PC-3 (cell line): ENCODE measurements around the gene ADAMTSL2. TPM values are rescaled to one million over a fixed set of nuclear protein-coding genes. Genes with fewer than 3 reads are reported as not detected.

Experiments
- ATAC-seq: fragments of 200-7000 bp; cut with Tn5 transposase; 2 replicates; pipeline ENCODE4 v1.9.1; 2020; ENCODE audit warnings: mild to moderate bottlenecking, moderate library complexity
- BruUV-seq: library from RNA; stranded (reverse); fragments of 400-500 nt; replicated peaks from 2 replicates; lab custom pipeline; 2021; lab: Mats Ljungman, UMichigan
- CTCF ChIA-PET: fragments of 300-600 bp; sonication (Branson Sonifier 250); formaldehyde crosslinking; loops from one replicate; lab custom pipeline; 2022; ENCODE audit warnings: antibody characterized with exemption; lab: Charles Lee
- POLR2A ChIA-PET: fragments of 300-600 bp; sonication (Branson Sonifier 250); formaldehyde crosslinking; loops from one replicate; lab custom pipeline; 2022; ENCODE audit warnings: antibody characterized with exemption; ENCODE audit not compliant: unreplicated experiment; lab: Charles Lee
- DNase-seq: peaks from one replicate; pipeline ENCODE4 v3.0.0-alpha.2; 2015
- H2AFZ ChIP-seq: fragments of 300-600 bp; sonication (generic); 2 replicates; pipeline ENCODE4 v1.6.0; 2016; ENCODE audit warnings: antibody characterized with exemption, low read length
- H3F3A ChIP-seq: fragments of 300-600 bp; sonication (generic); one replicate; pipeline ENCODE4 v1.6.0; 2017; ENCODE audit warnings: antibody characterized with exemption, low read length, control low read depth, mild to moderate bottlenecking; ENCODE audit not compliant: unreplicated experiment
- H3K27ac ChIP-seq: fragments of 300-600 bp; sonication (generic); 2 replicates; pipeline ENCODE4 v1.5.1; 2016; ENCODE audit warnings: mild to moderate bottlenecking, low read length
- H3K27me3 ChIP-seq: fragments of 300-600 bp; sonication (generic); 2 replicates; pipeline ENCODE4 v1.6.1; 2016; ENCODE audit warnings: low read length, mixed read lengths
- H3K36me3 ChIP-seq: fragments of 300-600 bp; sonication (generic); 2 replicates; pipeline ENCODE4 v1.6.1; 2016; ENCODE audit warnings: low read depth, mixed run types, low read length, mixed read lengths
- H3K4me1 ChIP-seq: fragments of 300-600 bp; sonication (generic); 2 replicates; pipeline ENCODE4 v1.5.1; 2016; ENCODE audit warnings: low read length; ENCODE audit not compliant: insufficient read depth
- H3K4me2 ChIP-seq: fragments of 300-600 bp; sonication (generic); 2 replicates; pipeline ENCODE4 v1.6.0; 2016; ENCODE audit warnings: low read length
- H3K4me3 ChIP-seq: fragments of 300-600 bp; sonication (generic); 2 replicates; pipeline ENCODE4 v1.5.1; 2016; ENCODE audit warnings: mild to moderate bottlenecking, low read length, mixed read lengths
- H3K79me2 ChIP-seq: fragments of 300-600 bp; sonication (generic); 2 replicates; pipeline ENCODE4 v1.6.1; 2017; ENCODE audit warnings: low read length, mixed read lengths
- H3K9ac ChIP-seq: fragments of 300-600 bp; sonication (generic); 2 replicates; pipeline ENCODE4 v1.6.0; 2016; ENCODE audit warnings: mild to moderate bottlenecking, low read length
- H3K9me2 ChIP-seq: fragments of 300-600 bp; sonication (generic); replicated peaks from 2 replicates; pipeline ENCODE4 v1.6.1; 2016; ENCODE audit warnings: mixed run types, low read length, mixed read lengths
- H3K9me3 ChIP-seq: fragments of 300-600 bp; sonication (generic); 2 replicates; pipeline ENCODE4 v1.6.1; 2016; ENCODE audit warnings: low read length, mixed read lengths
- H4K20me1 ChIP-seq: fragments of 300-600 bp; sonication (generic); 2 replicates; pipeline ENCODE4 v1.6.1; 2016; ENCODE audit warnings: low read length, mixed read lengths
- EZH2 ChIP-seq: fragments of 300-600 bp; sonication (generic); IDR thresholded peaks from one replicate; pipeline ENCODE4 v1.6.1; 2017; ENCODE audit warnings: antibody characterized with exemption, mild to moderate bottlenecking, low read length; ENCODE audit not compliant: unreplicated experiment
- EZH2phosphoT487 ChIP-seq: fragments of 300-600 bp; sonication (generic); IDR thresholded peaks from 2 replicates; pipeline ENCODE4 v1.6.1; 2018; ENCODE audit warnings: mild to moderate bottlenecking, antibody characterized with exemption, low read length, borderline replicate concordance
- intact Hi-C: fragments of 100-400 bp; cut with micrococcal nuclease; formaldehyde crosslinking; loops from 2 replicates; pipeline ENCODE4 v1.9.0; 2023
- total RNA-seq: library from RNA; depleted of rRNA; stranded (reverse); fragments of >200 nt; gene quantifications from 2 replicates; pipeline ENCODE4 v1.2.3, GENCODE V29; 2014
- TF ChIP-seq, protein P1 (sequence below): fragments of 300-600 bp; sonication (generic); conservative IDR thresholded peaks from 2 replicates; pipeline ENCODE4 v1.5.1; 2017; ENCODE audit warnings: antibody characterized with exemption, low read depth, mild to moderate bottlenecking, low read length

ADAMTSL2 gene
- total RNA-seq, 1 experiment from 2014 or later = not detected

DNA sequence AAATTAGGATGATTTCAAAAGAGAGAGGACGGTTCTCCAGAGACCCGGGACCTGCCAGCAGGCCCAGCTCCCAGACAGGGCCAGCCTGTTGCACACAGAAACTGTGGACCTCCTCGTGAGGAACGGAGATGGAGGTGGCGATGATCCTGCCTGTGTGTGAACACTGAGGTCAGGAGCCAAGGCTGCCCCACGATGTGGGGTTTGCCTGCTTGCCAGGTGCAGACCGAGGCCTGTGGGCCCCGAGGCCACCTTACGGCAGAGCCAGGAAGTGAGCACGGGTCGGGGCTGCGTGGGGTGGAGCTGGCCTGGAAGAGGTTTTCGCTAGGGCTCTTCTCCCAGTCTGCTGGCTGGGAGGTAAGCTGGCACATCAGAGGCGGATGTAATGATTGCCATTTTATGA is 70.4 kb downstream of the ADAMTSL2 start:
- Histone ChIP-seq H3K9me2 (no peaks in the 10 kb centered on the region), H3K4me2 (no peak overlapping the region), H2AFZ (no peak overlapping the region), H3K4me3 (no peak overlapping the region), H3K27me3 (peaks cover 33% of the 10 kb centered on the region), H3K36me3 (no peaks in the 10 kb centered on the region), H3K4me1 (no peaks in the 10 kb centered on the region), H4K20me1 (no peaks in the 10 kb centered on the region), H3K79me2 (no peaks in the 10 kb centered on the region), H3K27ac (no peak overlapping the region), H3K9ac (no peak overlapping the region), H3F3A (no peaks in the 10 kb centered on the region), H3K9me3 (no peaks in the 10 kb centered on the region)
- TF ChIP-seq, protein P1, sequence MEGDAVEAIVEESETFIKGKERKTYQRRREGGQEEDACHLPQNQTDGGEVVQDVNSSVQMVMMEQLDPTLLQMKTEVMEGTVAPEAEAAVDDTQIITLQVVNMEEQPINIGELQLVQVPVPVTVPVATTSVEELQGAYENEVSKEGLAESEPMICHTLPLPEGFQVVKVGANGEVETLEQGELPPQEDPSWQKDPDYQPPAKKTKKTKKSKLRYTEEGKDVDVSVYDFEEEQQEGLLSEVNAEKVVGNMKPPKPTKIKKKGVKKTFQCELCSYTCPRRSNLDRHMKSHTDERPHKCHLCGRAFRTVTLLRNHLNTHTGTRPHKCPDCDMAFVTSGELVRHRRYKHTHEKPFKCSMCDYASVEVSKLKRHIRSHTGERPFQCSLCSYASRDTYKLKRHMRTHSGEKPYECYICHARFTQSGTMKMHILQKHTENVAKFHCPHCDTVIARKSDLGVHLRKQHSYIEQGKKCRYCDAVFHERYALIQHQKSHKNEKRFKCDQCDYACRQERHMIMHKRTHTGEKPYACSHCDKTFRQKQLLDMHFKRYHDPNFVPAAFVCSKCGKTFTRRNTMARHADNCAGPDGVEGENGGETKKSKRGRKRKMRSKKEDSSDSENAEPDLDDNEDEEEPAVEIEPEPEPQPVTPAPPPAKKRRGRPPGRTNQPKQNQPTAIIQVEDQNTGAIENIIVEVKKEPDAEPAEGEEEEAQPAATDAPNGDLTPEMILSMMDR = no peak
- no peak for TF ChIP-seq EZH2phosphoT487
- TF ChIP-seq EZH2 = no peak
- intact Hi-C loops = no loop called here
- no peak for DNase-seq
- CTCF ChIA-PET = no interaction called here
- ATAC-seq = peak; percentile 24; the same call in 1 of the 2 replicates
- no TSS peak for BruUV-seq
- POLR2A ChIA-PET = no interaction called here

DNA sequence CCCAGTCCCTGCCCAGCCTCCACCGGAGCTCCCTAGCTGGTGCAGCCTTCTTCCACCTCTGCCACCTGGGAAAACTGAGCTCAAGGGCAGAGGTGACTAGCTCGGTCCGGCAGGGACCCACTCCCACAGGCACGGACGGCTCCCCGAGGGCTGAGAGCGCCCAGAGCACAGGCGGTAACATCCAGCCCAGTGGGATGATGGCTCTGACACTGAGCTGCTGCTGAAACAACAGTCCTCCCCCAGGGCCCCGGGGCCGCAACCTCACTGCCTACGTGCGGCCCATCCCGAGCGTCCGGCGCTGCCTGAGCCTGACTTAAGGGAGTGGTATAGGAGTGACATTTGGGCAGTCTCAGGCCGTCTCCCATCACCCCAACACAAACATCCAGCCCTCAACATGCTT is 70.9 kb downstream of the ADAMTSL2 start:
- no peak overlapping the region for H2AFZ ChIP-seq
- no peak overlapping the region for H3K27ac ChIP-seq
- H3K79me2 ChIP-seq = no peaks in the 10 kb centered on the region
- H3K4me1 ChIP-seq = no peaks in the 10 kb centered on the region
- no peaks in the 10 kb centered on the region for H4K20me1 ChIP-seq
- H3K9ac ChIP-seq = no peak overlapping the region
- H3K36me3 ChIP-seq = no peaks in the 10 kb centered on the region
- H3K4me2 ChIP-seq = no peak overlapping the region
- peaks cover 35% of the 10 kb centered on the region for H3K27me3 ChIP-seq
- no peak for ATAC-seq
- H3K9me2 ChIP-seq = no peaks in the 10 kb centered on the region
- POLR2A ChIA-PET = no interaction called here
- no peak for DNase-seq
- BruUV-seq = no TSS peak
- TF ChIP-seq EZH2 (no peak), EZH2phosphoT487 (no peak)
- TF ChIP-seq, protein P1 = no peak
- intact Hi-C loops = no loop called here
- no peaks in the 10 kb centered on the region for H3F3A ChIP-seq
- CTCF ChIA-PET = no interaction called here
- H3K4me3 ChIP-seq = no peak overlapping the region
- no peaks in the 10 kb centered on the region for H3K9me3 ChIP-seq

DNA sequence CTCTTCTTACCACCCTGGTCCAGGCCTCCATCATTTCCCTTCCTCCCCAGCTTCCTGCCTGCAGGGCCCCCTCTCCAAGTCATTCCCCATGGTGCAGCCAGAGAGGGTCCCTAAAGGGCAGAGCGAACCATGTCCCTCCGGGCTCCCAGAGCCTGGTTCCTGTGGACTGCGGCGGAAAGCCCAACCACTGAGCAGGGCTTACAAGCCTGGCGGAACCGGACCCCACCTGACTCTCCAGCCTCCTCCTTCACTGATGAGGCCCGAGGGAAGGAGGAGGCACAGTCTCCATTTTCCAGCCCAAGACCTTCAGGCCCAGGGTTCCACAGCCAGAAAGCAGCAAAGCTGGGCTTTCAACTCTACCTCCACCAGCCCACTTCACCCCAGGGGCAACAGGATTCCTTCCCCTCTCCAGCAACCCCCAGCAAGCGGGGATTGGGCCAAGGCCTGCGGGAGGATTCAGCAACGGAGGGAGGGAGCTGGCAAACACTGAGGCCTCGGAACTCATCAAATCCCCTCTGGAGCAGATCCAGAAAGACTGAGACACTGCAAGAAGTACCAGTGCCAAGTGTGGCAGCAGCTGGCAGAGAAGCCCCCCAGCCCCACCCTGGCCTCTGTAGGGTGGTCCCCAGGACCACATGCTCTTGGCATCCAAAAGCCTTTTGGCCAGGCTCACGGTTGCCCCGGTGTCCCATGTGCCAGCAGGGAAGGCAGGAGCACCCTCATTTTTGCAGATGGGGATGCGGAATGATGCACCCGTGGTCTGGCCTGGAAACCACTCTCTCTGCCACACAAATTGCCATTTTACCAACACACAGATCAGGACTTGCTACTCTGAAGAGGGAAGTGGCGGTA is 71.6 kb downstream of the ADAMTSL2 start:
- no peaks in the 10 kb centered on the region for H3K9me3 ChIP-seq
- no peak overlapping the region for H2AFZ ChIP-seq
- H3K9ac ChIP-seq = no peak overlapping the region
- H3K9me2 ChIP-seq = no peaks in the 10 kb centered on the region
- BruUV-seq = no TSS peak
- ATAC-seq (no peak), DNase-seq (no peak)
- ChIA-PET CTCF (no interaction called here), POLR2A (no interaction called here)
- no peaks in the 10 kb centered on the region for H3K79me2 ChIP-seq
- H3K4me1 ChIP-seq = no peaks in the 10 kb centered on the region
- intact Hi-C loops = no loop called here
- no peaks in the 10 kb centered on the region for H4K20me1 ChIP-seq
- no peak overlapping the region for H3K4me2 ChIP-seq
- TF ChIP-seq EZH2phosphoT487 (no peak), EZH2 (no peak)
- TF ChIP-seq, protein P1 = no peak
- no peaks in the 10 kb centered on the region for H3K36me3 ChIP-seq
- H3K27me3 ChIP-seq = peaks cover 42% of the 10 kb centered on the region
- no peaks in the 10 kb centered on the region for H3F3A ChIP-seq
- H3K4me3 ChIP-seq = no peak overlapping the region
- H3K27ac ChIP-seq = no peak overlapping the region
